SK-N-MC (cell line): ENCODE results near the gene IGIP.

Experiments
- EZH2 ChIP-seq: fragments of 200-600 bp; sonication (generic); IDR thresholded peaks from one replicate; pipeline ENCODE4 v1.6.1; 2017; ENCODE audit warnings: antibody characterized with exemption
- FOXP2 ChIP-seq: optimal IDR thresholded peaks from 2 replicates; pipeline ENCODE3; 2011; ENCODE audit warnings: mild to moderate bottlenecking, moderate library complexity; ENCODE audit not compliant: insufficient read depth; ENCODE audit errors: extremely low read length, control extremely low read depth
- POLR2AphosphoS5 ChIP-seq: IDR thresholded peaks from 2 replicates; pipeline ENCODE4 v1.6.1; 2012; ENCODE audit warnings: mild to moderate bottlenecking, low read depth, low read length, borderline replicate concordance

- TF ChIP-seq FOXP2 = no peak
- no peak for TF ChIP-seq EZH2
- no peak for TF ChIP-seq POLR2AphosphoS5
These were observed 28.2 kb downstream of the IGIP start for GRCh38 chr5:140153905-140154304.
